Thyroid gland (tissue), 4 donors: Measurements from ENCODE around the gene GTF2A1.
"Not testable (repeated sequence)": the region's sequence is repeated elsewhere in the genome, so short reads cannot be mapped to it uniquely, and the experiment has no call there.

Experiments used
- CTCF ChIP-seq, 6 experiments: fragments of 200-600 bp in 3 of 6; fragments of 450-650 bp in 3 of 6; sonication (generic) in 3 of 6; IDR thresholded peaks; one replicate each; pipeline ENCODE4 v1.5.1; 2016 to 2019; ENCODE audit warnings: antibody characterized with exemption in 6 of 6, mild to moderate bottlenecking in 2 of 6, inconsistent platforms in 1 of 6, moderate library complexity in 1 of 6
- POLR2A ChIP-seq, 2 donors: fragments of 450-650 bp; IDR thresholded peaks; one replicate each; pipeline ENCODE4 v1.6.1; 2017; ENCODE audit warnings: antibody characterized with exemption in 2 of 2, mild to moderate bottlenecking in 2 of 2, moderate library complexity in 1 of 2

- TF ChIP-seq POLR2A, CTCF (IDR thresholded peaks at IDR 0.05): not testable (repeated sequence)
Measured at GRCh38 chr14:81236849-81237248, 16.1 kb upstream of the GTF2A1 start.
